Caco-2 (cell line): ENCODE results near the gene RNU4-1. TPM values are rescaled to one million over a fixed set of nuclear protein-coding genes. Genes with fewer than 3 reads are reported as not detected.

Experiments used
- BruUV-seq: library from RNA; stranded (reverse); fragments of 400-500 nt; replicated peaks from 2 replicates; lab custom pipeline; 2021; lab: Mats Ljungman, UMichigan
- CTCF ChIA-PET: fragments of 300-600 bp; sonication (Branson Sonifier 250); formaldehyde crosslinking; loops from one replicate; lab custom pipeline; 2022; ENCODE audit warnings: antibody characterized with exemption; lab: Charles Lee
- POLR2A ChIA-PET: fragments of 300-600 bp; sonication (Branson Sonifier 250); formaldehyde crosslinking; loops from one replicate; lab custom pipeline; 2022; ENCODE audit warnings: antibody characterized with exemption; lab: Charles Lee
- DNase-seq, 2 experiments: peaks; one replicate each; pipeline versions ENCODE4 v3.0.0 to v3.0.0-alpha.2; 2020 to 2022
- H3K27me3 ChIP-seq: replicated peaks from 2 replicates; pipeline ENCODE4 v1.6.0; 2011; ENCODE audit warnings: low read length; ENCODE audit not compliant: control insufficient read depth, insufficient read depth
- H3K36me3 ChIP-seq: 2 replicates; pipeline ENCODE4 v1.5.1; 2011; ENCODE audit warnings: low read length; ENCODE audit not compliant: control insufficient read depth, insufficient read depth
- H3K4me1 ChIP-seq: fragments of 250-450 bp; sonication (Bioruptor Pico); 2 replicates; pipeline ENCODE4 v1.5.1; 2020; ENCODE audit warnings: mild to moderate bottlenecking
- H3K4me3 ChIP-seq: 2 replicates; pipeline ENCODE4 v1.5.1; 2011; ENCODE audit warnings: low read depth, mild to moderate bottlenecking, control low read depth, low read length
- H3K9me3 ChIP-seq: fragments of 250-450 bp; sonication (Bioruptor Pico); 2 replicates; pipeline ENCODE4 v1.5.1; 2020; ENCODE audit warnings: mild to moderate bottlenecking, moderate library complexity
- H3K27ac Mint-ChIP-seq: one replicate; pipeline ENCODE4 v1.8.0; 2022; ENCODE audit warnings: mixed read lengths; ENCODE audit not compliant: unreplicated experiment
- H3K27me3 Mint-ChIP-seq: one replicate; pipeline ENCODE4 v1.8.0; 2022; ENCODE audit warnings: mixed read lengths; ENCODE audit not compliant: insufficient read depth, unreplicated experiment
- H3K36me3 Mint-ChIP-seq: one replicate; pipeline ENCODE4 v1.8.0; 2022; ENCODE audit warnings: mild to moderate bottlenecking, mixed read lengths; ENCODE audit not compliant: insufficient read depth, unreplicated experiment
- H3K4me1 Mint-ChIP-seq: one replicate; pipeline ENCODE4 v1.8.0; 2022; ENCODE audit warnings: low read depth, mixed read lengths; ENCODE audit not compliant: unreplicated experiment
- H3K4me3 Mint-ChIP-seq: one replicate; pipeline ENCODE4 v1.8.0; 2022; ENCODE audit warnings: mild to moderate bottlenecking, moderate library complexity, mixed read lengths; ENCODE audit not compliant: unreplicated experiment
- H3K9me3 Mint-ChIP-seq: one replicate; pipeline ENCODE4 v1.8.0; 2022; ENCODE audit warnings: mixed read lengths; ENCODE audit not compliant: unreplicated experiment
- intact Hi-C: fragments of 100-400 bp; cut with micrococcal nuclease; formaldehyde crosslinking; loops from one replicate; pipeline ENCODE4 v1.10.0; 2022; ENCODE audit not compliant: unreplicated experiment
- total RNA-seq: library from RNA; stranded (reverse); gene quantifications from 2 replicates; pipeline ENCODE4 v1.2.3, GENCODE V29; 2022
- TF ChIP-seq, protein P1 (sequence below), 2 experiments: fragments of 200-600 bp in 1 of 2; IDR thresholded peaks; 1 replicate in 1 of 2; 2 replicates in 1 of 2; pipeline versions ENCODE4 v1.5.1 to v1.8.0; 2011 to 2022; ENCODE audit warnings: antibody characterized with exemption in 1 of 2, control low read depth in 1 of 2, inconsistent platforms in 1 of 2, low read depth in 1 of 2, low read length in 1 of 2, mild to moderate bottlenecking in 1 of 2, moderate library complexity in 1 of 2; ENCODE audit not compliant: insufficient read depth in 1 of 2, severe bottlenecking in 1 of 2, unreplicated experiment in 1 of 2

The RNU4-1 gene
- total RNA-seq, 1 experiment from 2014 or later = 3,645 TPM

DNA sequence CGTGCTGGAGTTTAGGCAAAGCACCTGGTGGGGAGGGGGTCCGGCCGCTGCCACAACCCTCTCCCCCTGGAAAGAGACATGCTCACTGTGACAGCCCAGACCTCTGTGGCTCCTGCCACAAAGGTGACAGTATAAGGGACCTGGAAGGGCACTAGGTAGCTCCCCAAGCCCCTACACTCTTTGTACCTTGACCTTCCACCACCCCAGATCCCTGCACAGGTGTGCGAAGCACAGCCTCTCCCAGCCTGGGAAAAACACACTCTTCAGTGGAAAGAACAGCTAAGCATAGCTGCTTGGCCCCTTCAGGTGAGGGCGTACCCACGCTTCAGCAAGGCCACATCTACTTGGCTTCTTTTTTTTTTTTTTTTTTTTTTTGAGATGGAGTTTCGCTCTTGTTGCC is 39.5 kb upstream of the RNU4-1 start:
- TF ChIP-seq, protein P1, sequence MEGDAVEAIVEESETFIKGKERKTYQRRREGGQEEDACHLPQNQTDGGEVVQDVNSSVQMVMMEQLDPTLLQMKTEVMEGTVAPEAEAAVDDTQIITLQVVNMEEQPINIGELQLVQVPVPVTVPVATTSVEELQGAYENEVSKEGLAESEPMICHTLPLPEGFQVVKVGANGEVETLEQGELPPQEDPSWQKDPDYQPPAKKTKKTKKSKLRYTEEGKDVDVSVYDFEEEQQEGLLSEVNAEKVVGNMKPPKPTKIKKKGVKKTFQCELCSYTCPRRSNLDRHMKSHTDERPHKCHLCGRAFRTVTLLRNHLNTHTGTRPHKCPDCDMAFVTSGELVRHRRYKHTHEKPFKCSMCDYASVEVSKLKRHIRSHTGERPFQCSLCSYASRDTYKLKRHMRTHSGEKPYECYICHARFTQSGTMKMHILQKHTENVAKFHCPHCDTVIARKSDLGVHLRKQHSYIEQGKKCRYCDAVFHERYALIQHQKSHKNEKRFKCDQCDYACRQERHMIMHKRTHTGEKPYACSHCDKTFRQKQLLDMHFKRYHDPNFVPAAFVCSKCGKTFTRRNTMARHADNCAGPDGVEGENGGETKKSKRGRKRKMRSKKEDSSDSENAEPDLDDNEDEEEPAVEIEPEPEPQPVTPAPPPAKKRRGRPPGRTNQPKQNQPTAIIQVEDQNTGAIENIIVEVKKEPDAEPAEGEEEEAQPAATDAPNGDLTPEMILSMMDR (IDR thresholded peaks at IDR 0.05; ENCODE audit: insufficient read depth in 1 of 2, low read depth in 1 of 2, low read length in 1 of 2, severe bottlenecking in 1 of 2, unreplicated experiment in 1 of 2) = no peak
- Mint-ChIP-seq H3K27me3 (no peaks in the 10 kb centered on the region), H3K9me3 (peaks cover 21% of the 10 kb centered on the region), H3K27ac (no peak overlapping the region), H3K4me3 (no peak overlapping the region), H3K36me3 (peaks cover 4% of the 10 kb centered on the region), H3K4me1 (no peaks in the 10 kb centered on the region)
- DNase-seq = no peak
- Histone ChIP-seq H3K36me3 (no peaks in the 10 kb centered on the region), H3K4me1 (no peaks in the 10 kb centered on the region), H3K4me3 (no peak overlapping the region), H3K27me3 (no peaks in the 10 kb centered on the region), H3K9me3 (peaks cover 16% of the 10 kb centered on the region)
- BruUV-seq = no TSS peak
- ChIA-PET POLR2A (interaction anchor here (0.7 kb wide), 1 partner anchor 67 kb away, joined by 9 read pairs; the partner anchor contains the start of gene PXN), CTCF (interaction anchor here (0.7 kb wide), 1 partner anchor 328 kb away, joined by 6 read pairs; no protein-coding TSS in a partner anchor)
- intact Hi-C loops = no loop called here

DNA sequence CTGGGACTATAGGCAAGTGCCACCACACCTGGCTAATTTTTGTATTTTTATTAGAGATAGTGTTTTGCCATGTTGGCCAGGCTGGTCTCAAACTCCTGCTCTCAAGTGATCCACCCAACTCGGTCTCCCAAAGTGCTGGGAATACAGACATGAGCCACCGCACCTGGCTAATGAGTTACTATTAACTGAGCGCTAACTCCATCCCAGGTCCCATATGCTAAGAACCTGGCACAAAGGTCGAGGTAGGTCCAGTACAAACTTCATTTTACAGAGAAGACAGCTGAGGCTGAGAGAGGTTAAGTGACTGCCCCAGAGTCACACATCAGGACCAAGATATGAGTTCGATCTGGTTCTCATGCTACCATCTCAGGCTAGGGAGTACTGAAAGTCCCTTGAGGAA is 39.0 kb upstream of the RNU4-1 start:
- H3K36me3 ChIP-seq = no peaks in the 10 kb centered on the region
- POLR2A ChIA-PET = no interaction called here
- CTCF ChIA-PET = interaction anchor here (0.8 kb wide), 1 partner anchor 17 kb away, joined by 3 read pairs; no protein-coding TSS in a partner anchor
- BruUV-seq = no TSS peak
- Mint-ChIP-seq H3K27me3 (no peaks in the 10 kb centered on the region), H3K4me1 (no peaks in the 10 kb centered on the region), H3K4me3 (no peak overlapping the region), H3K27ac (no peak overlapping the region), H3K36me3 (no peaks in the 10 kb centered on the region), H3K9me3 (peaks cover 16% of the 10 kb centered on the region)
- H3K9me3 ChIP-seq = peaks cover 12% of the 10 kb centered on the region
- intact Hi-C loops = no loop called here
- TF ChIP-seq, protein P1 (IDR thresholded peaks at IDR 0.05; ENCODE audit: insufficient read depth in 1 of 2, low read depth in 1 of 2, low read length in 1 of 2, severe bottlenecking in 1 of 2, unreplicated experiment in 1 of 2) = no peak
- no peaks in the 10 kb centered on the region for H3K27me3 ChIP-seq
- DNase-seq = no peak
- no peaks in the 10 kb centered on the region for H3K4me1 ChIP-seq
- no peak overlapping the region for H3K4me3 ChIP-seq

DNA sequence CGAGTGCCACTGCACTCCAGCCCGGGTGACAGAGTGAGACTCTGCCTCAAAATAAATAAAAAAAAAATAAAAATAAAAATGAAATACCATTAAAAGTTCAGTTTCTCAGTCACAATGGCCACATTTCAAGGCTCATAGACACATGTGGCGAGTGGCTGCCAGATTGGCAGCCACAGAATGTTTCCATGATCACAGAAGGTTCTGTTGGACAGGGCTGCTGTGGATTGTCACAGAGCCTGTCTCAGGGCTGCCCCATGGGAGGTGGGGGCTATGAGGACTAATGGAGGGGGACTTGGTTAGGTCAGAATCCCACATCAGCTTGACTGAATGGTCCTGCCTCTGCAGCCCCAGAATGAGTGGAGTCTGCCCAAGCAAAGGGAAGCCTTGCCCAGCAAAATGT is 38.4 kb upstream of the RNU4-1 start:
- no peaks in the 10 kb centered on the region for H3K27me3 Mint-ChIP-seq
- H3K4me1 Mint-ChIP-seq = peaks cover under 1% of the 10 kb centered on the region
- H3K4me1 ChIP-seq = no peaks in the 10 kb centered on the region
- ChIA-PET CTCF (interaction anchor here (0.8 kb wide), 1 partner anchor 17 kb away, joined by 3 read pairs; no protein-coding TSS in a partner anchor), POLR2A (no interaction called here)
- H3K4me3 Mint-ChIP-seq = no peak overlapping the region
- intact Hi-C loops = no loop called here
- H3K27me3 ChIP-seq = no peaks in the 10 kb centered on the region
- BruUV-seq = no TSS peak
- H3K27ac Mint-ChIP-seq = no peak overlapping the region
- no peak for DNase-seq
- H3K4me3 ChIP-seq = no peak overlapping the region
- no peaks in the 10 kb centered on the region for H3K36me3 ChIP-seq
- peaks cover 10% of the 10 kb centered on the region for H3K9me3 Mint-ChIP-seq
- TF ChIP-seq, protein P1 (IDR thresholded peaks at IDR 0.05; ENCODE audit: insufficient read depth in 1 of 2, low read depth in 1 of 2, low read length in 1 of 2, severe bottlenecking in 1 of 2, unreplicated experiment in 1 of 2) = no peak
- H3K9me3 ChIP-seq = peaks cover 5% of the 10 kb centered on the region
- no peaks in the 10 kb centered on the region for H3K36me3 Mint-ChIP-seq
